ENCODE measurements around the gene NRBP1.
"Not testable (repeated sequence)": the region's sequence is repeated elsewhere in the genome, so short reads cannot be mapped to it uniquely, and the experiment has no call there.

Gene NRBP1

GRCh38 chr2:27409321-27410073, 18.9 kb upstream of the NRBP1 start, which contains the start of gene PPM1G:
TSS of gene PPM1G (minus strand) at chr2:27409591. CDS start at chr2:27409422, 169 bp downstream.
- TF ChIP-seq CTCF (IDR thresholded peaks at IDR 0.05; ENCODE audit: insufficient read depth, low read depth, low read length, missing control alignments) = no peak
- peak within 1 kb of the TSS; percentile 90 for H3K4me3 ChIP-seq (ENCODE audit: low read depth, low read length)
- DNase-seq (ENCODE audit: low read depth) = peak; percentile 97

- DNase-seq (ENCODE audit: low read depth) = no peak
- TF ChIP-seq CTCF (IDR thresholded peaks at IDR 0.05; ENCODE audit: insufficient read depth, low read depth, low read length, missing control alignments) = no peak
- H3K4me3 ChIP-seq (ENCODE audit: low read depth, low read length) = no peak overlapping the region
Observed at GRCh38 chr2:27412419-27413152, 15.8 kb upstream of the NRBP1 start.

- TF ChIP-seq CTCF (IDR thresholded peaks at IDR 0.05; ENCODE audit: insufficient read depth, low read depth, low read length, missing control alignments) = no peak
- no peak for DNase-seq (ENCODE audit: low read depth)
- H3K4me3 ChIP-seq (ENCODE audit: low read depth, low read length) = no peak overlapping the region
Observed at GRCh38 chr2:27416151-27416550, 12.3 kb upstream of the NRBP1 start.

GRCh38 chr2:27420996-27421395, 7.4 kb upstream of the NRBP1 start:
- DNase-seq (ENCODE audit: low read depth) = no peak
- H3K4me3 ChIP-seq (ENCODE audit: low read depth, low read length) = no peak overlapping the region
- TF ChIP-seq CTCF (IDR thresholded peaks at IDR 0.05; ENCODE audit: insufficient read depth, low read depth, low read length, missing control alignments) = no peak

GRCh38 chr2:27421660-27422250, 6.7 kb upstream of the NRBP1 start:
- no peak for DNase-seq (ENCODE audit: low read depth)
- TF ChIP-seq CTCF (IDR thresholded peaks at IDR 0.05; ENCODE audit: insufficient read depth, low read depth, low read length, missing control alignments) = no peak
- no peak overlapping the region for H3K4me3 ChIP-seq (ENCODE audit: low read depth, low read length)

GRCh38 chr2:27422958-27423357, 5.5 kb upstream of the NRBP1 start:
- no peak overlapping the region for H3K4me3 ChIP-seq (ENCODE audit: low read depth, low read length)
- TF ChIP-seq CTCF (IDR thresholded peaks at IDR 0.05; ENCODE audit: insufficient read depth, low read depth, low read length, missing control alignments) = no peak
- DNase-seq (ENCODE audit: low read depth) = no peak

GRCh38 chr2:27425039-27425438, 3.4 kb upstream of the NRBP1 start:
- not testable (repeated sequence) for H3K4me3 ChIP-seq (ENCODE audit: low read depth, low read length); DNase-seq (ENCODE audit: low read depth)

Measured in GM12865 (cell line).